Measurements from ENCODE around the gene EEF2KMT. TPM values are rescaled to one million over a fixed set of nuclear protein-coding genes. Genes with fewer than 3 reads are reported as not detected.
"Not testable (repeated sequence)": the region's sequence is repeated elsewhere in the genome, so short reads cannot be mapped to it uniquely, and the experiment has no call there.

Gene EEF2KMT, protein sequence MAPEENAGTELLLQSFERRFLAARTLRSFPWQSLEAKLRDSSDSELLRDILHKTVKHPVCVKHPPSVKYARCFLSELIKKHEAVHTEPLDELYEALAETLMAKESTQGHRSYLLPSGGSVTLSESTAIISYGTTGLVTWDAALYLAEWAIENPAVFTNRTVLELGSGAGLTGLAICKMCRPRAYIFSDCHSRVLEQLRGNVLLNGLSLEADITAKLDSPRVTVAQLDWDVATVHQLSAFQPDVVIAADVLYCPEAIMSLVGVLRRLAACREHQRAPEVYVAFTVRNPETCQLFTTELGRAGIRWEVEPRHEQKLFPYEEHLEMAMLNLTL
- 10 to 100 TPM in 3 of 4 donors, 1 to 10 TPM in 1; 9.9 to 15.0 (median 10.8) TPM for total RNA-seq
- 10 to 100 TPM in 2 of 3 donors, 1 to 10 TPM in 1; 8.2 to 22.2 (median 12.8) TPM for polyA plus RNA-seq
- long read RNA-seq, donor 1, transcript EEF2KMT-202 (7 exons, 2,268 nt), result minor isoform, 7 of 45 reads
- long read RNA-seq, donor 1, transcript EEF2KMT-201 (8 exons, 2,390 nt), result major isoform, 27 of 45 reads
- long read RNA-seq, donor 1, partial matches to known transcripts, result 2 of 45 reads
- long read RNA-seq, donor 1, other reads (novel, unspliced or antisense), result 7 of 45 reads
- long read RNA-seq, donor 2, transcript EEF2KMT-201 (8 exons, 2,390 nt), result major isoform, 28 of 56 reads
- long read RNA-seq, donor 2, transcript EEF2KMT-202 (7 exons, 2,268 nt), result minor isoform, 12 of 56 reads
- long read RNA-seq, donor 2, partial matches to known transcripts, result 1 of 56 reads
- long read RNA-seq, donor 2, other reads (novel, unspliced or antisense), result 13 of 56 reads

DNA sequence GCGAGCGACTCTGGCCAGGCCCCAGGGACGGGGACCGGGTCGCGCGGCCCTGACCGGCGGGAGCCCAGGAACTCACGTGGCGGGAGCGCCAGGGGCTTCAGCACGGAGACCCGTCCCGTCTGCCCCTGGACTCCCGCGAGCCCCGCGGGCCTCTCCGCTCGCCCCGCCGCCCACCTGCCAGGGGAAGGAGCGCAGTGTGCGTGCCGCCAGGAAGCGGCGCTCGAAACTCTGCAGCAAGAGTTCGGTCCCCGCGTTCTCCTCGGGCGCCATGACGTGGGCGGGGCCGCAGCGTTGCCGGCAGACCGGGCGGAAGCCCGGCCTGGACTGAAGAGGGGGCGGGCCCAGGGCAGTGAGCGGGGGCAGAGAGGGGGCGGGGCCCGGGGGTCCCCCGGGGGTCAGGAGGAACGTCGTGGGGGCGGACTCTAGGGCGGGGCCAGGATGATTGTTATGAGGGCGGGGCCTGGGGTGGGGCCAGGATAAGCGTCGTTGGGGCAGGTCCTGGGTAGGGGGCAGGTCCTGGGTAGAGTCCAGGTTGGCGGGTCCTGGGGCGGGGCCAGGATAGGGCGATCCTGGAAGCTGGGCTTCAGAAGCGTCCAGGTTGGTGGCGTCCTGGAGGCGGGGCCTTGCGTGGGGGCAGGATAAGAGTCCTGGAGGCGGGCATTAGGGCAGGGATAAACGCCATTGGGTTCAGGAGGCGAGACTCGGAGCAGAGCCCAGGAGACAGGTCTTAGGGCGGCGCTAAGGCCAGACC is at the start of gene EEF2KMT:
TSS of gene EEF2KMT (minus strand) at position 326 of the 751 bp plus-strand sequence. CDS start at position 270, 56 bp downstream.
- peak; percentile 99 to 100 for DNase-seq
- Histone ChIP-seq H3K4me3 (peak within 1 kb of the TSS; percentile 78), H3K27ac (peak within 1 kb of the TSS; percentile 78)
- intact Hi-C loops (cut with DNase I), result loop anchor here in 1 of 2 donors (10.0 kb wide), 1 partner anchor 63 kb away; the partner anchor contains the start of gene NAGPA
- H3K9me3 ChIP-seq; H3K36me3 ChIP-seq (ENCODE audit: insufficient read depth in 1 of 2, low read depth in 1 of 2); H3K4me1 ChIP-seq; H3K27me3 ChIP-seq (ENCODE audit: insufficient read depth in 3 of 3, low read length in 2 of 3): not testable (repeated sequence)
- 0% methylated on average over 31 to 67 of the region's 67 CpGs for WGBS, 3 donors
- peak; percentile 100 for ATAC-seq

DNA sequence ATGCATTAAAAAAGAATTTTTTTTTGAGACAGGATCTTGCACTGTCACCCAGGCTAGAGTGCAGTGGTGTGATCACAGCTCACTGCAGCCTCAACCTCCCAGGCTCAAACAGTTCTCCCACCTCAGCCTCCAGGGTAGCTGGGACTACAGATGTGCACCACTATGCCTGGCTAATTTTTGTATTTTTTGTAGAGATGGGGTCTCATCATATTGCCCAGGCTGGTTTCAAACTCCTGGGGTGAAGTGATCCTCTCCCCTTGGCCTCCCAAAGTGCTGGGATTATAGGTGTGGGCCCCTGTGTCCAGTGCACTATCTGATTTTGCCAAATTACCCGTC is 47.0 kb upstream of the EEF2KMT start:
- WGBS, 3 donors, result 55 to 84% (median 58%) methylated on average over 1 of the region's 1 CpG
- intact Hi-C loops (cut with DNase I); H3K4me3 ChIP-seq; ATAC-seq; H3K27ac ChIP-seq; H3K9me3 ChIP-seq; H3K27me3 ChIP-seq (ENCODE audit: insufficient read depth in 3 of 3, low read length in 2 of 3); H3K36me3 ChIP-seq (ENCODE audit: insufficient read depth in 1 of 2, low read depth in 1 of 2); DNase-seq; H3K4me1 ChIP-seq: not testable (repeated sequence)

DNA sequence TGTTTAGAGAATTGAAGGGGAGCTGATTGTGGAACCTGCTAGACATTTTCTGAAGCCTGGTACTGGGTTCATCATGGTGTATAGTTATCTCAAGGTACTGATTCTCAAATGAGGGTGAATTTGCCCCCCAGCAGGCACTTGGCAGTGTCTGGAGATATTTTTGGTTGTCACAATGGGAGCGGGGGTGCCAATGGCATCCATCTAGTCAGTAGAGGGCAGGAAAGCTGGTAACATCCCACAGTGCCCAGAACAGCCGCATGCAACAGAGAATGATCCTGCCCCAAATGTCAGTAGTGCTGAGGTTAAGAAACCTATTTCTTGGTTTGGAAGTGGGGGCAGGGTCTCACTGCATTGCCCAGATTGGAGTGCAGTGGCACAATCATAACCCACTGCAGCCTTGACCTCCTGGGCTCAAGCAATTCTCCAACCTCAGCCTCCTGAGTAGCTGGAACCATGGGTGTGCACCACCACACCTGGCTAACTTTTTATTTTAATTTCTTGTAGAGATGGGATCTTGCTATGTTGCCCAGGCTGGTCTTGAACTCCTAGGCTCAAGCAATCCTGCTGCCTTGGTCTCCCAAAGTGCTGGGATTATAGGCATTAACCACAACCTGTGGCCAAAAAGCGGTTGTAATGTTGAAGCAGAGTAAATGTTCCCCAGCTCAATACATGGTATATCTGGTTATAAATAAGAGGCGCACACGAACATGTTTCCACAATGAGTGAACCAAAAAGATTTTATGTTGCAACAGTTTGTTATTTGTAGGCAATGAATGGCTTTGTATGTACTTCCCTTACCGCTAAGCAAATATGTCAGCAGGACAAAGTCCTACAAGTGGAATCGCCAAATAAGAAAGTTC is 46.4 kb upstream of the EEF2KMT start:
- intact Hi-C loops (cut with DNase I), result no loop called here
- Histone ChIP-seq H3K9me3 (no peaks in the 10 kb centered on the region), H3K4me3 (no peak overlapping the region), H3K27ac (no peak overlapping the region), H3K4me1 (no peaks in the 10 kb centered on the region), H3K27me3 (ENCODE audit: insufficient read depth in 3 of 3, low read length in 2 of 3) (peaks cover 0 to 5% (median 2%) of the 10 kb centered on the region in 3 donors), H3K36me3 (ENCODE audit: insufficient read depth in 1 of 2, low read depth in 1 of 2) (no peaks in the 10 kb centered on the region)
- TF ChIP-seq, protein P1, sequence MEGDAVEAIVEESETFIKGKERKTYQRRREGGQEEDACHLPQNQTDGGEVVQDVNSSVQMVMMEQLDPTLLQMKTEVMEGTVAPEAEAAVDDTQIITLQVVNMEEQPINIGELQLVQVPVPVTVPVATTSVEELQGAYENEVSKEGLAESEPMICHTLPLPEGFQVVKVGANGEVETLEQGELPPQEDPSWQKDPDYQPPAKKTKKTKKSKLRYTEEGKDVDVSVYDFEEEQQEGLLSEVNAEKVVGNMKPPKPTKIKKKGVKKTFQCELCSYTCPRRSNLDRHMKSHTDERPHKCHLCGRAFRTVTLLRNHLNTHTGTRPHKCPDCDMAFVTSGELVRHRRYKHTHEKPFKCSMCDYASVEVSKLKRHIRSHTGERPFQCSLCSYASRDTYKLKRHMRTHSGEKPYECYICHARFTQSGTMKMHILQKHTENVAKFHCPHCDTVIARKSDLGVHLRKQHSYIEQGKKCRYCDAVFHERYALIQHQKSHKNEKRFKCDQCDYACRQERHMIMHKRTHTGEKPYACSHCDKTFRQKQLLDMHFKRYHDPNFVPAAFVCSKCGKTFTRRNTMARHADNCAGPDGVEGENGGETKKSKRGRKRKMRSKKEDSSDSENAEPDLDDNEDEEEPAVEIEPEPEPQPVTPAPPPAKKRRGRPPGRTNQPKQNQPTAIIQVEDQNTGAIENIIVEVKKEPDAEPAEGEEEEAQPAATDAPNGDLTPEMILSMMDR (IDR thresholded peaks at IDR 0.05), result no peak
- ATAC-seq (no peak), DNase-seq (no peak)
- WGBS, 3 donors, result 75 to 82% (median 82%) methylated on average over 7 of the region's 7 CpGs

DNA sequence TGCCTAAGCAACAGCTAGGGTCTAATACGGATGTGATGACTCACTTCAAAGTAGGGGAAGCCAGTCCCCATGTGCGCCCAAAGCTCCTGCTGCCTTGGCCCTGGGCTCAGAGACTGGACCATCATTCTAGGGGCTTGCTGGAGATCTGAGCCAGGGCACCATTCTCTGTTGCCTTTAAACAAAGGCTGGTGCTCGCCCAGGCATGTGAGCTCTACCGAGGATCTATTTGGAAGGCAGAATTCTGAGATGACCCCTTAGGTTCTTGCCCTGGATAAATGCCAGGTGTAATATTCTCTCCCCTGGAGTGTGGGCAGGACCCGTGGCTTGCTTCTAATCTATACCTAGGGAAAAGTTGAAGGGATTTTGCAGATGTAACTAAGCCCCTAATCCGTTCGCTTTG is 42.6 kb upstream of the EEF2KMT start:
- DNase-seq; H3K9me3 ChIP-seq; H3K4me1 ChIP-seq; ATAC-seq; H3K27ac ChIP-seq; H3K27me3 ChIP-seq (ENCODE audit: insufficient read depth in 3 of 3, low read length in 2 of 3); H3K36me3 ChIP-seq (ENCODE audit: insufficient read depth in 1 of 2, low read depth in 1 of 2); H3K4me3 ChIP-seq; intact Hi-C loops (cut with DNase I): not testable (repeated sequence)
- 57 to 70% (median 65%) methylated on average over 7 of the region's 7 CpGs for WGBS, 3 donors

DNA sequence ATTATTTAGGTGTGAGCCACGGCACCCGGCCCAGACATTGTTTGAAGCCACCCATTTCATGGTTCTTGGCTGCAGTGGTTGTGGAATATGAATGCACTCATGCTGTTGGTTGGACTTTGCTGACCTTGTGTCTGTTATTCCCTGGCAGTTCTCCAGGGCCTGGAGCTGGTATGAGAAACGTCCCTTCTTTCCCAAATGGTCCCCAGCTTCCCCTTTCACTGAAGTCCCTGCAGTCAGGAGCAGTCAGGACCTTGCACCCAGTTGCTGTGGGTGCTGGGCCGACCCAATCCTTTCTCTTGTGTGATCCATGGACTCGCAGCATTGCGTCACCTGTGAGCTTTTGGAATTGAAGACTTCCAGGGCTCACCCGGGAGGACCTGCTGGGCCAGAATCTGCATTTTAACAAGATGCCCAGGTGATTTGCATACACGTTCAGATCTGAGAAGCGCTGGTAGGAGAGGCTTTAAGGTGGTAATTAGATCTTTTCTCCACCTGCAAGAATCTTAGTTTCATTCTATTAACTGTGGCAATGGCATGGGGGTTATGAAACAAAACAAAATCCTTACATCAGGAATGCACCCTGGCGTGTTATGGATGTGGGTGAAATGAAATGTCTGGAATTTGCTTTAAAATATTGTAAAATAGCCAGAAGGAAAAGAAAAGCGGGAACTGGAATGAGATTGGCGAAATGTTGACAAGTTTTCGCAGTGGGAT is 37.3 kb upstream of the EEF2KMT start:
- H3K4me3 ChIP-seq; H3K9me3 ChIP-seq; intact Hi-C loops (cut with DNase I); DNase-seq; H3K4me1 ChIP-seq; H3K27me3 ChIP-seq (ENCODE audit: insufficient read depth in 3 of 3, low read length in 2 of 3); H3K36me3 ChIP-seq (ENCODE audit: insufficient read depth in 1 of 2, low read depth in 1 of 2); ATAC-seq; H3K27ac ChIP-seq: not testable (repeated sequence)
- 42 to 50% (median 47%) methylated on average over 13 of the region's 13 CpGs for WGBS, 3 donors

DNA sequence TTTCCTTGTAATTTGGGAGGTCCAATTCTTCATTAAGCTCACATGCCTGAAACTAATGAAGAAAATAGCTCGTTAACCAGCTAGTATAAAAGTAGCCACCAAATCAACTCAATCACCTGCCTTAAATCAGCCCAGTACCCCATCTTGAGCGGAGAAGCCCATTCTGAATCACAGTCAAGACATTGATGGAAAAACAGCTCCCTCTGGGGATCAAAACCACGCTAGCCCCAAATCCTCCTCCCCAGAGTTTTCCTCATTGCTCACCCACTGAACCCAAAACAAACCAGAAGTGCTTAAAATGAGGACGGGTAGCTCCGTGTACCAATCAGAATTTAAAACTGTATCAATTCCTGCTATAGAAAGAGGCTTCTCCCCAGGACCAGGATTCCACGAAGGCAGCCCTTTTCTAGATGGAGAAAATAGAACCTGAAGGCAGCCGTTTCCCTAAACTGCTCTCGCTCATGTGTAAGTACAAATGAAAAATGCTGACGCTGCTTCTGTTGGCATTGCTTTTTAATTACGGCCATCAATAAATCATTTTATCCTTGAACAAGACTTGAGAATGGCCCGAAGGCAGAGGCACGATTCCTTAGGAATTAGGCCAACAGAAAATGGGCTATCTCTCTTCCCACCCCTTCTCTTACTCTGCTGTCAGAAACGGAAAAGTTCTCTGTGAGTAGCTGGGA is 35.5 kb upstream of the EEF2KMT start:
- DNase-seq; intact Hi-C loops (cut with DNase I); ATAC-seq: not testable (repeated sequence)

DNA sequence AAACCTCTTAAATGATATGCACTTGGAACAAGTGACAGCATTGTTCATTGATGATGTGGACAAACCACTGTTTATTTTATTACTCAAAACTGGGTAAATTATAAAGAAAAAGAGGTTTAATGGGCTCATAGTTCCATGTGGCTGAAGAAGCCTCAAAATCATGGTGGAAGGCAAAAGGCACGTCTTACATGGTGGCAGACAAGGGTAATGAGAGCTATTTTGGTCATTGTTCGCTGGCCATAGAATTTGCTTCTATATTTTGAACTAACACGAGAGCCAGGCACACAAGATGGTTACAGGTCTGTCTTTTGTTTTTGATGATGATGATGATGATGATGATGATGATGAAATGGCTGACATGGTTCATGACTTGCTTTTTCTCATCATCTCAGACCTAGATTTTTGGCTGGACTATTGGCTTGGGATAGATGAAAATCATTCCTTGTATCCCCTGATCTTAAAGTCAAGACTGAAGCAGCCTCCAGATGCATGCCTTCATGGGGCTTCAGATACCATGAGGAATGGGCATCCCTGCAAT is 33.9 kb upstream of the EEF2KMT start:
- ATAC-seq; H3K4me3 ChIP-seq; H3K9me3 ChIP-seq; H3K36me3 ChIP-seq (ENCODE audit: insufficient read depth in 1 of 2, low read depth in 1 of 2); H3K27me3 ChIP-seq (ENCODE audit: insufficient read depth in 3 of 3, low read length in 2 of 3); H3K4me1 ChIP-seq; DNase-seq; intact Hi-C loops (cut with DNase I); H3K27ac ChIP-seq: not testable (repeated sequence)
- WGBS, 3 donors, result 81 to 87% (median 85%) methylated on average over 3 of the region's 3 CpGs

More for the DNA sequence above, 35.5 kb upstream of the EEF2KMT start:
- WGBS, 3 donors, result 40 to 47% (median 43%) methylated on average over 13 of the region's 13 CpGs
- not testable (repeated sequence) for H3K4me3 ChIP-seq; H3K9me3 ChIP-seq; H3K27ac ChIP-seq; H3K36me3 ChIP-seq (ENCODE audit: insufficient read depth in 1 of 2, low read depth in 1 of 2); H3K27me3 ChIP-seq (ENCODE audit: insufficient read depth in 3 of 3, low read length in 2 of 3); H3K4me1 ChIP-seq

DNA sequence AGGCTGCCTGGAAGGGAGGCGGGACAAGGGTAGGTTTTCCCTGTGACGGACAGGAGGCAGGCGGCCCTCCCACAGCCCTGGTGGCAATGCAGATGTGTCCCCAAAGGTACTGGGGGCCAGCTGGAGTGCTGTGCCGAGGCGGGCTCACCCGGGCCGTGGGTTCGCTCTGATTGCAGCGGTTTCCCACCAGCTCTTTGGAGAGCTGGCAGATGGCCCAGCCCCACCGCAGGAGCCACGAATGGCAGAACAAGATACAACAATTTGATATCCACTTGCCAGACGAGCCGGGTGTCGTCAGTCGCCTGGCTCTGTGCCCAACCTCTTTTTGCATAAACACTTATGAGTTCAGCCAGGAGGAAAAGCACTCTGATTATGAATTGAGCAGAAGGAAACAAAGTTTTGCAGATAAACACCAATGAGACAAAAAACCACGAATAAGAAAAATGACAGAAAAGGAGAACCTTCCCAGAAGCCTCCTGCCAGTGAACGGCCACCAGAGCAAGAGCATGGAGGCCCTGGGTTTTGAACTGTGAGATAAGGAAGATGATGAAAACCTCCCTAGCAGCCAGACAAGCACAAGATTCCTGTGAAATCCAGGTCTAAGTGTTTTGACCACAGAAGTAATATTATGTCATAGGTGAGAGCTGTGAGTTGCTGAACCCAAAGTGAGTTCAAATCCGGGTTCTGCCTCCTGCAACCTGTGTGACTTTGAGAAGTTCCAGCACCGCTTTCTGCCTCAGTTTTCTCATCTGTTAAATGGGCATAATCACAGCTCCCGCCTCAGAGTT is 19.9 kb upstream of the EEF2KMT start:
- peak; percentile 50 to 76 for DNase-seq
- ATAC-seq; H3K9me3 ChIP-seq; H3K36me3 ChIP-seq (ENCODE audit: insufficient read depth in 1 of 2, low read depth in 1 of 2); H3K4me1 ChIP-seq; H3K27ac ChIP-seq; intact Hi-C loops (cut with DNase I): not testable (repeated sequence)
- Histone ChIP-seq H3K4me3 (peak overlapping the region; percentile 28), H3K27me3 (ENCODE audit: insufficient read depth in 3 of 3, low read length in 2 of 3) (peaks cover 0 to 15% (median 2%) of the 10 kb centered on the region in 3 donors)
- 14 to 17% (median 15%) methylated on average over 20 of the region's 20 CpGs for WGBS, 3 donors
